Fibroblast of mammary gland (primary cell): ENCODE results near the gene CCDC158.

Source experiments
- DNase-seq: peaks from one replicate; pipeline ENCODE4 v3.0.0-alpha.2; 2010; ENCODE audit warnings: low read depth
- H3K4me3 ChIP-seq: 2 replicates; pipeline ENCODE4 v1.5.1; 2011; ENCODE audit warnings: low read depth, mild to moderate bottlenecking, low read length, moderate library complexity; ENCODE audit not compliant: control insufficient read depth
- CTCF ChIP-seq: conservative IDR thresholded peaks from 2 replicates; pipeline ENCODE4 v1.5.1; 2011; ENCODE audit warnings: low read depth, low read length, inconsistent platforms; ENCODE audit not compliant: control insufficient read depth, insufficient read depth

Gene CCDC158

GRCh38 chr4:76376534-76376933 lies 44.4 kb downstream of the CCDC158 start:
- H3K4me3 ChIP-seq = no peak overlapping the region
- DNase-seq = no peak
- TF ChIP-seq CTCF = no peak

- no peak for DNase-seq
- TF ChIP-seq CTCF = no peak
These were observed 45.2 kb downstream of the CCDC158 start for GRCh38 chr4:76375703-76376102.

GRCh38 chr4:76374798-76375197 lies 46.1 kb downstream of the CCDC158 start:
- no peak for TF ChIP-seq CTCF
- H3K4me3 ChIP-seq = no peak overlapping the region
- no peak for DNase-seq

More at GRCh38 chr4:76375703-76376102, 45.2 kb downstream of the CCDC158 start:
- no peak overlapping the region for H3K4me3 ChIP-seq

GRCh38 chr4:76373919-76374552 lies 46.9 kb downstream of the CCDC158 start:
- H3K4me3 ChIP-seq = no peak overlapping the region
- TF ChIP-seq CTCF = no peak
- DNase-seq = peak; percentile 63

- no peak for DNase-seq
- TF ChIP-seq CTCF = no peak
These were observed 54.2 kb downstream of the CCDC158 start for GRCh38 chr4:76366737-76367136.

GRCh38 chr4:76365636-76366035 lies 55.3 kb downstream of the CCDC158 start:
- peak; percentile 59 for DNase-seq
- TF ChIP-seq CTCF = no peak
- H3K4me3 ChIP-seq = no peak overlapping the region

More at GRCh38 chr4:76366737-76367136, 54.2 kb downstream of the CCDC158 start:
- no peak overlapping the region for H3K4me3 ChIP-seq

GRCh38 chr4:76364763-76365162 lies 56.2 kb downstream of the CCDC158 start:
- no peak for TF ChIP-seq CTCF
- no peak for DNase-seq
- no peak overlapping the region for H3K4me3 ChIP-seq
